Retina (tissue), 1 donor: ENCODE measurements around the gene LMNB1.
"Not testable (repeated sequence)": the region's sequence is repeated elsewhere in the genome, so short reads cannot be mapped to it uniquely, and the experiment has no call there.

Experiments used
- DNase-seq: peaks from one replicate; pipeline ENCODE4 v3.0.0-alpha.2; 2016

Gene LMNB1

GRCh38 chr5:126776499-126777256, at the start of gene LMNB1:
TSS of gene LMNB1 (plus strand) at chr5:126777136. CDS start at chr5:126777509, 373 bp downstream.
- peak; percentile 98 for DNase-seq

- DNase-seq = no peak
Measured at GRCh38 chr5:126732716-126733115, 44.2 kb upstream of the LMNB1 start.

GRCh38 chr5:126734573-126734972, 42.4 kb upstream of the LMNB1 start:
- DNase-seq = not testable (repeated sequence)

- DNase-seq = no peak
Measured at GRCh38 chr5:126736141-126736540, 40.8 kb upstream of the LMNB1 start.

- DNase-seq = no peak
Measured at GRCh38 chr5:126741361-126741760, 35.6 kb upstream of the LMNB1 start.

GRCh38 chr5:126742425-126742824, 34.5 kb upstream of the LMNB1 start:
- DNase-seq = no peak

GRCh38 chr5:126744836-126745235, 32.1 kb upstream of the LMNB1 start:
- no peak for DNase-seq

GRCh38 chr5:126745259-126745992, 31.5 kb upstream of the LMNB1 start:
- no peak for DNase-seq

- no peak for DNase-seq
Measured at GRCh38 chr5:126746290-126746689, 30.6 kb upstream of the LMNB1 start.

- no peak for DNase-seq
Measured at GRCh38 chr5:126752081-126752785, 24.7 kb upstream of the LMNB1 start.

- peak; percentile 58 for DNase-seq
Measured at GRCh38 chr5:126753227-126753626, 23.7 kb upstream of the LMNB1 start.

GRCh38 chr5:126754609-126755008, 22.3 kb upstream of the LMNB1 start:
- no peak for DNase-seq

GRCh38 chr5:126755593-126755992, 21.3 kb upstream of the LMNB1 start:
- DNase-seq = no peak

- no peak for DNase-seq
Measured at GRCh38 chr5:126757713-126758357, 19.1 kb upstream of the LMNB1 start.

GRCh38 chr5:126763371-126763770, 13.6 kb upstream of the LMNB1 start:
- no peak for DNase-seq

GRCh38 chr5:126769703-126770102, 7.2 kb upstream of the LMNB1 start:
- DNase-seq = no peak

GRCh38 chr5:126773536-126773935, 3.4 kb upstream of the LMNB1 start:
- DNase-seq = not testable (repeated sequence)

- not testable (repeated sequence) for DNase-seq
Measured at GRCh38 chr5:126774595-126774994, 2.3 kb upstream of the LMNB1 start.

GRCh38 chr5:126777257-126777974, 480 bp downstream of the LMNB1 start:
- DNase-seq = peak; percentile 92

GRCh38 chr5:126777975-126778674, 1.2 kb downstream of the LMNB1 start:
- peak; percentile 95 for DNase-seq

- DNase-seq = no peak
Measured at GRCh38 chr5:126778675-126779403, 1.9 kb downstream of the LMNB1 start.
